ENCODE results near the gene ZHX3.

- TF ChIP-seq POLR2AphosphoS5 (IDR thresholded peaks at IDR 0.05; ENCODE audit: low read depth, low read length), result no peak
- no peak for TF ChIP-seq POLR2A (IDR thresholded peaks at IDR 0.05; ENCODE audit: low read depth, low read length)
- no peak for TF ChIP-seq TAF1 (IDR thresholded peaks at IDR 0.05; ENCODE audit: low read depth, low read length)
- no peak for TF ChIP-seq PAX5 (IDR thresholded peaks at IDR 0.05; ENCODE audit: insufficient read depth, low read length, severe bottlenecking)
Measured at GRCh38 chr20:41259309-41259708, 58.2 kb downstream of the ZHX3 start.

Measured in GM12891 (cell line).